GM21423 (cell line): ENCODE data around the gene SRCAP.

Source experiments
- ATAC-seq: cut with Tn5 transposase; IDR thresholded peaks from one replicate; pipeline ENCODE4 v1.9.1; 2021; ENCODE audit warnings: mild to moderate bottlenecking, moderate library complexity; ENCODE audit not compliant: unreplicated experiment

The SRCAP gene

GRCh38 chr16:30787613-30788378 is 88.8 kb downstream of the SRCAP start:
- ATAC-seq, result no peak
